ENCODE results near the gene CA5A.
A peak's percentile ranks its signal among the peaks of the same experiment; 100 is the strongest.

Gene CA5A

DNA sequence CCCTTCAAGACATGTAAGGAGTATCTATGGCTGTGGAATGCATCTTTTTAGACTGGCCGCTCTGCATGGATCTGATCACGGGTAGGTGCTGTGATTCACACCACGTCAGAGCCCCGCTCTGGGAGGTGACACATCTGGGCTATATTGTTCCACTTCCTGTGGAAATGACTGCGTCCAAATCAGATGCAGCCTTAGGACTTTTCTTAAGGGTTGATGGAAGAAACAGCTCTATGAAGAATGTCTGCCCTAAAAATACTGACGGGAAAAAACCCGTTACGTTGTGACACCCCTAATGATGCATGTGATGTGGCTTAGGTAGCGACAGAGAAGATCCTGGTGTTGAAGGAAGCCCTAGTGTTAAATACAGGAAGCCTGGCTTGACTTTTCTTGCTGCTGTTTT lies 27.1 kb upstream of the CA5A start:
- DNase-seq (ENCODE audit: low read depth, low spot score), result peak; percentile 49

DNA sequence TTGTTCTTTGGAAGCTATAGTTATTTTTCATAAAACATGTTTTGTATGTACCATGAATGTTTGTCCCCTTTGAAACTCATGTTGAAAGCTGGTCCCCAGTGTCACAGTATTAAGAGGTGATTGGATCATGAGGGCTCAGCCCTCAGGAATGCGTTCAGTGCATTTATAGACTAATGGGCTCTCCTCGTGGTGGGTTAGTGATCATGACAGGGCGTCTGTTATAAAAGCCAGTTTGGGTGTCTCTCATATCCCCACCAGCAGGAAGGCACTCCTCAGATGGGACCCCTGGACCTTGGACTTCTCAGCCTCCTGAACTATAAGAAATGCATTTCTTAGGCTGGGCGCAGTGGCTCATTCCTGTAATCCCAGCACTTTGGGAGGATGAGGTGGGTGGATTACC lies 25.3 kb upstream of the CA5A start:
- no peak for DNase-seq (ENCODE audit: low read depth, low spot score)

DNA sequence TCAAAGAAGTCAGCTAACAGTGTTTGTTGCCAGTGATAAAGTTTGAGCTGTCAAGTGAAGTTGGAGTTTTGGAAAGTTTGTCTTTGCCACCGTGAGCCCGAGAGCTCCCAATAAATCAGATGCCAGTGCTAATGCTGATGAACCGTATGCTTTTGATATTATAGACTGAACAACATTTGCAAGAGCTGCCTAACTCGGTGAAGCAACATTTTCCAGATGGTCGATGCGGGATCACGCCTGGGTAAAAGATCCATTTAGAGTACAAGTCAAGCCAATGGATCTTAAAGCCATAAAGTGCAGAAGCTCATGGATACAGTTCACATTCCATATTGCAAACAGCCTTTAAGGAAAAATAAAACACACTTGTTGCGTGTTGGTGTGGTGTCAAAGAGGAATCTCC lies 24.5 kb upstream of the CA5A start:
- no peak for DNase-seq (ENCODE audit: low read depth, low spot score)

DNA sequence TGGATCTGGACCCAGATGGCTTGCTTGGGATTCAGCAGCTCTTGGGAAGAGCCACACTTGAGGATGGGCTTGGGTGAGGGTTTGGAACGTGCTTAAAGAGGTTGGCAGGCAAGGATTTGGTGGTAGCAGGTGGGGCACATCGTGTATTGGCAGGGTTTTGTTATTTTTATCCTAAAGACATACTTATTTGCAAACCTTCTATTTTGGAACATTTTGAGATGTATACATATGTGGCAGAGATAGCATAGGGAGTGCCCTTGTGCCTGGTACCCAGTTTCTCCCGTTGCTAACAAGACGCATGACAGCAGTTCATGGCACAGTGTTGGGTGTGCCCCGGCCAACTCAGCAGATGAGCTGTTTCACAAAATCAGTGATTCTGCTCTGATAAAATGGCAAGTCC lies 24.0 kb upstream of the CA5A start:
- DNase-seq (ENCODE audit: low read depth, low spot score), result no peak

DNA sequence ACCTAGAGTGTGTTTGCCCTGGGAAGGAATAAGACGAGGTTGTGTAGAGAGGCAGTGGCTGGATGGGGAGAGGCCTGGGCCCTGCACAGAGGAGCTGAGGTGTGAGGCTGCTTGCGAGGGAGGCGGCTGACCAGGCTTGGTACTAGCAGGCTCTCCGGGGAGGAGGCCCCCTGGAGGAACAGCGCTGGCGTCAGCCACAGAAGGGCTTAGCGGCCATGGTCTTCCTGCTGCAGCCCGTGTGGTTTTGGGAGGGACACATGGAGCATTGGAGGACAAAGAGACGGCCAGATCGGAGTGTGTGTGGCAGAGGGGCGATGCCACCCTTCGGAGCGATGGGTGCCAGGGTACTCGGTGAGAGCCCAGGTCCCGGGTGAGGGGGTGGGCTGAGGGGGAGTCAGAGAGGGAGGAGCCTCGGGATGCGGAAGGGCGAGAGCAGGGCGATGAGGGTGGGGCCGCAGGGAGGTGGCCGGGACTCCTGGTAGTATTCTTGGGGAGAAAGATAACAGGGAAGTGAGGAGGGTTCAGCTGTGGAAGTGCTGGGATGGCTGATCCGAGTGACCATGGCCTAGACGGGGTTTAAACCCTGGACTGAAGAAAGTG lies 23.2 kb upstream of the CA5A start:
- DNase-seq (ENCODE audit: low read depth, low spot score), result no peak

DNA sequence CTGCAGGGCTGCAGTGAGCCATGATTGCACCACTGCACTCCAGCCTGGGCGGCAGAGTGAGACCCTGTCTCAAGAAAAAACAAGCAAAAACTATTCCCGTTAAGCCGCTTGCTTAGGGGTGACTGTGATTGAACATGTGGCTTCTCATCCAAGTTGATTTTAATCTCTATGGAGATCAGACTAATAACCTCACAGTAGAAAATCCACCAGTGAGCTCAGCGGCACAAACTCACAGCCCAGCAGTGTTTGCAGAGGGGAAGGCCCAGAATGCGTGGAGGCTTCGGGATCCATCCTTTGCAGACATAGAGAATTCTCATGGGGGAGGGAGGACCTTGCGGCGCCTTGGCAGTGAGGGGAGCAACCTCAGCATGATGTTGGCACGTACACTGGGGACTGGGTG lies 22.3 kb upstream of the CA5A start:
- no peak for DNase-seq (ENCODE audit: low read depth, low spot score)

DNA sequence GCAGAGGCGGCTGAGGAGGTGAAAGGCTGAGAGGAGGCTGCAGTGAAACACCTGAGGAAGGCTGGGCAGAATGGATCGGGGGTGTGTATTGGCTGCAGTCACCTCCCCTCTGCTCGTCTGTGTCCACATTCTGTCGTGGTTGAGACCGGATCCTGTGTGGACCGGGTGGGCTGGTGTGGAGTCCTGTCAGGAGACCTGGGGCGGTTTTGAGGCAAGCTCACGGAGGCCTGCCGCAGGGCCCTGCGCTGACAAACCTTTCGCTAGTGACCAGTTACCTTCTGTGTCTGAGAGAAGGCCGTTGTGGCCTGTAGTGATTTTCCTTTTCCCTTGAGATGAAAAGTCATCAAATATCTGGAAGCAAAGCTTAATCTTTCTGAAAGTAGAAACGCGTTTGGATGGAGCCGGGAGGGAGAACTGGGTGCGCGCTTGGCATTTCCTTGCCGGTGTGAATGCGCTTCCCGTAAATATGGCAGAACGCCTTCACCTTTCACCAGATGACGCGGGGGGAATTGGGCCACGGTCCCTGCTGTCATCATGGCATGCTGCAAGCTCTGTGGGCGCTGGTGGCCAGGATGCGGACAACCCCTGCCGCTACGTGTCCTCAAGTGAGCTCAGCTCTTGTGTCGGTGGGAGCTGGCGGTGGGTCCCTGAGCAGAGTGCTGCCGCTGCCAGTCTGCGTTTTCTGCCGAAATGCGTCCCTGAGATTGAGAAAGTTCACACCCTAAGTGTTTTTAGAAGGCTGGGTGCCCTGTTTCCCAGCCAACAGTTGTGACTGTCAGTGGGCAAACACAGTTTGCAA lies 21.2 kb upstream of the CA5A start:
- no peak for DNase-seq (ENCODE audit: low read depth, low spot score)

DNA sequence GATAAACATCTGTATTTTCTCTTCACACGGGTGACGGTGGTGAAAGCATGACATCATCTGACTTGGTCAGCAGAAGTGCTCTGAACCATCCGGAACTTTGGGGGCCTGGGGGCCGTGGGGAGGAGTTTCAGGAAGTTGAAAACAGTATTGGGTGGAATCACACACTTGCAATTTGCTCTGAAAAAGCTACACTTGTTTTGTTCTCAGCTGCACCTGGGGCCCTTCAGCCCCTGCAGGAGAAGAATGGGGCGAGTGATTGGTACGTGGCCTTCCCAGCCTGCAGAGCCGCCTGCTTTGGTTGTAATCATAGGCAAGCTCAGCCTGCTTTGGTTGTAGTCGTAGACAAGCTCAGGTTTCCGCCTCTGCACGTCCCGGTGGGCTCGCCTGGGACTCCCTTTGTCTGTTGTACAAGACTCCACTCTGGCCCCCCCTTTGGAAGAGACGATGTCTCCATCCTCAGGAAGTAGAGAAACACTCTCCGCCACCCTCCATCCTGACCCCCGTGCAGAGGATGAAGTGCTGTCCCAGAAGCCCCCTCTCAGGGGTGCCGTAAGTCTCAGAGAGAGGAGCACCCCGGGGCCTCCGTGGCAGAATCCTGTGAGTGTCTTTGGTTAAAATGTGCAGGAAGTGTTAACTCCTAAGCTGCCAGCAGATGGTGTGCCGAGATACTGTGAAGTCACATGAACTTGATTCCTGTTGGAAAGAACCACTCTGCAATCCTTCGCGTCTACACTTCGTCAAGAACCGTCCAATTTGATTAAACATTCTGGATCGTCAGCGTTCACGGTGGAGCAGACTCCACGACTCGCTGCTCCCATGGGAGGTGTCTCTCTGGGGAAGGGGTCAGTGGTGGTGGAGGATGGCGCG lies 20.3 kb upstream of the CA5A start:
- peak; percentile 44 for DNase-seq (ENCODE audit: low read depth, low spot score)

DNA sequence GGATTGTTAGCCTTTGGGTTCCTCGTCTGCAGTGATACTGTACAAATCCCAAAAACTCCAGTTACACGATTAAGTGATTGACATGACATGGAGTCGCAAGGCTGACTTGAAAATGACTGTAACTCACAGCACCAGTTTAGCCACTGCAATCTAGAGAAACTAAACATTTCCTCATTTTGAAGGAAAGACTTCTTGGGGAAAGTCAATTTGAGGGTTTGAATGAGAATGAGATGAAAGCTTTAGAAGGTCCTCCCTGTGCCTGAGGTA lies 19.7 kb upstream of the CA5A start:
- DNase-seq (ENCODE audit: low read depth, low spot score), result no peak

DNA sequence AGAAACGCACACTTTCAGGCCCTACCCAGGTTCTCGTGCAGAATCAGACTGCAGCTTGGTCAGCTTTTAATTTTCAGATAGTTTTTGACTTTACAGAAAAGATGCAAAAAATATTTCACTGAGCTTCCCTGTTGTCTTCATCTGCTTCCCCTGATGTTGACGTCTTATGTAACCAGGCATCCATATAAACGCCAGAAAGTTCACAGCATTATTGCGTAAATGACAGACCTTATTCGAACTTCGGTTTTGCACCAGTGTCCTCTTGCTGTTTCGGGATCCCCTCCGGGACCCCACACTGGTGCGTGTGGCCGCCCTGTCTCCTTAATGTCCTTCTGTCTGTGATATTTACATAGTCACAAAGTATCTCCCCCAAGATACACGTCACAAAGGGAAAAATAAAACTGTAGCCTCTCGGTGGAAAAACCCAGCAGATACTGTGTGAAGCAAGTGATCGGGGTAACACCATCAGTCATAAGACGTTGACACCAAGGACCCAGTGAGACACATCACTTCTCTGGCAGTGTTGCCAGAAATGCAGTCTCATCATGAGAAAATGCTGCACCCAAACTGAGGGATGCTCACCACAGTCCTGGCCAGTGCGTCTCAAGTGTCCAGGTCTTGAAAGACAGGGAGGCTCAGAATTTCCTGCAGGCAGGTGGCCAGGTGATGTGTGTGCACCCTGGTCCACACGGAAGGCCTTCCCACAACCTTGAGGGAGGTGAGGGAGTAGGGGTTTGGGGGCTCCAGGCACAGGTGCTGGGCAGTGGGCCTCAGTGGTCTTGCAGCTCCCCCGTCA lies 19.2 kb upstream of the CA5A start:
- DNase-seq (ENCODE audit: low read depth, low spot score), result no peak

DNA sequence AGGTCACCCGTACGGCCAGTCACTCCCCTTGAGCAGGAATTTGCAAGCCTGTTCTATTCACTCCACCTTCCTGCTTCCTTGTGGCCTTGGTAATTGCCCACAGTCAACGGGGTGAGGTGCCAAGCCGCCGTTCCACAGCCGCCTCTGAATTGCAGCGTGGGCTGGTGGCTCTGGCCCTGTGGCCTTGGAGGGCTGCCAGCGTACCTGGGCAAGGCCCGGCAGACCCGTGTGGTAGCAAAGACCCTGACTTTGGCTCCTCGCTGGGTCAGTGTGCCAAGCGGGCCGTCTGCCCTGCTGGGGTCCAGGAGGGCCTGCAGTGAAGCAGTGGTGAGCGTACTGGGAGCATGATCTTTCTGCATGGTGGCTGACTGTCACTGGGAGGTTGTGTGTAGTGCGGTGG lies 18.5 kb upstream of the CA5A start:
- DNase-seq (ENCODE audit: low read depth, low spot score), result no peak

DNA sequence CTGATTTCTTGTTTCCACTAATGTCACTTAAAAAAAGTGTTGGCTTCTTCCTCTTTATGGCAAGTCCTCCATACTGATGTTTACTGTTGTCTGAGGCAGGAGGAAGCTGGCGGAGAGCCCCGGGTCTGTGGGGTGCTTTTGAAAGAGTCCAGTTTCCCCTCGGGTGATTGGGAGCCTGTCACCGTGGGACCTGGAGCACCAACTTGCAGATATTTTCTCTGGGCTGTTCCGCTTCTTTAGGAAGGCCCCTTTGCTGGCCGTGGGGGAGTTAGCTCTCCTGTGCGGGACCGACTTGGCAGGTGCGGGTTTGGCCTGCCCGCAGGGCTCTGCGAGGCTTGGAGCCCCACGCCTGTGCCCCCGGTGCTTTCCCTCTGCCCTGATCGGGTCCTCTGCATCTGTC lies 18.0 kb upstream of the CA5A start:
- DNase-seq (ENCODE audit: low read depth, low spot score), result no peak

DNA sequence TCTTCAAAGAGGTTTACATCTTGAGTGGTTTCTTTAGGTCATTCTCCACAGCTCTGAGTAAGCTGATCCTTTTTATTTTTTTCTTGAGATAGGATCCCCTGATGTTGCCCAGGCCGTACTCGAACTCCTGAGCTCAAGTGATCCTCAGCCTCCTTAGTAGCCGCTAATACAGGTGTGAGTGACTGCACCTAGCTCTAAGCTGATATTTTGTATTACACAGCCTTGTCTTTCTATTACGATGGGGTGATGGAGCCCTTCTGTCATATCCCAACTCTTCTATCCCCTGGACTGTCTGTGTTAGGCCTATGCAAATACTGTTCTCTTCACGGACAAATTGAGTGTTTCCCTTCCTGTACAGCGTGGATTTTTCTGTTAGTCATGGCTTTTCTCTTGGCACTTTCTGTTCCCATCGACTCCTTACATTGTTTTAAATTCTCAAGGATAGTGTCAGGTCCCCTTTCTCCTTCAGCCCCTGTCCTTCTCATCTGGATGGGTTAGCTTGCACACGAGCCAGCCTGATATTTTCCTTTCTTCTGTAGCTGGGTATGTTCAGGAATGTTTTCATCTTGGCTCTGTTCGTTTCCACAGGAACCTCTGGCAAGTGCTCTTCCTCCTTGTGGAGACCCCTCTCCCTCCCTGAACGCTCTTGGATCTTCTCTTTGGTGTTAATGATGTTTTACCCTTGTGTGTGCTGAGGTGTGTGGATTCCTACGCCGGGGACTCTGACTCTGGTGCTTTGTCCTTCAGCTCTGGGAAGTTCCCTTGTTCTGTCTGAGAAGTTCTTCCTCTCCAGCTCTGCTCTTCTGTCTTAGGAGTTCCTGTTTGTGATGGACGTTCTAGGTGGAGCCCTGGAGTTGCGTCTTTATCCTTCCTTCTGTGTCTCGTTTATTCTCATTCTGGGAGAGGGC lies 17.2 kb upstream of the CA5A start:
- no peak for DNase-seq (ENCODE audit: low read depth, low spot score)

DNA sequence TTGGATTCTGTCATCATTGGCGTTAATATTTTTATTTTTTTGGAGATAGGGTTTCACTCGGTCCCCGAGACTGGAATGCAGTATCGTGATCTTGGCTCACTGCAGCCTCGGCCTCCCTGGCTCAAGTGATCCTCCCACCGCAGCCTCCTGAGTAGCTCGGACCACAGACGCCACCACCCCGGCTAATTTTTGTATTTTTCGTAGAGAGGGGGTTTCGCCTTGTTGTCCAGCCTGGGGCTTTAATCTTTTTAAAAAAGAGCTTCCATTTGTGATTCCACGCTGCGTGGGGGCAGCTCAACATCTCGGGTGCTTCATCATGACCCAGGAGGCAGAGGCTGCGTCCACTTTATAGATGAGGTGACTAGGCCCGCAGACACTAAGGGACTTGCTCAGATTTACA lies 16.4 kb upstream of the CA5A start:
- DNase-seq (ENCODE audit: low read depth, low spot score), result no peak

DNA sequence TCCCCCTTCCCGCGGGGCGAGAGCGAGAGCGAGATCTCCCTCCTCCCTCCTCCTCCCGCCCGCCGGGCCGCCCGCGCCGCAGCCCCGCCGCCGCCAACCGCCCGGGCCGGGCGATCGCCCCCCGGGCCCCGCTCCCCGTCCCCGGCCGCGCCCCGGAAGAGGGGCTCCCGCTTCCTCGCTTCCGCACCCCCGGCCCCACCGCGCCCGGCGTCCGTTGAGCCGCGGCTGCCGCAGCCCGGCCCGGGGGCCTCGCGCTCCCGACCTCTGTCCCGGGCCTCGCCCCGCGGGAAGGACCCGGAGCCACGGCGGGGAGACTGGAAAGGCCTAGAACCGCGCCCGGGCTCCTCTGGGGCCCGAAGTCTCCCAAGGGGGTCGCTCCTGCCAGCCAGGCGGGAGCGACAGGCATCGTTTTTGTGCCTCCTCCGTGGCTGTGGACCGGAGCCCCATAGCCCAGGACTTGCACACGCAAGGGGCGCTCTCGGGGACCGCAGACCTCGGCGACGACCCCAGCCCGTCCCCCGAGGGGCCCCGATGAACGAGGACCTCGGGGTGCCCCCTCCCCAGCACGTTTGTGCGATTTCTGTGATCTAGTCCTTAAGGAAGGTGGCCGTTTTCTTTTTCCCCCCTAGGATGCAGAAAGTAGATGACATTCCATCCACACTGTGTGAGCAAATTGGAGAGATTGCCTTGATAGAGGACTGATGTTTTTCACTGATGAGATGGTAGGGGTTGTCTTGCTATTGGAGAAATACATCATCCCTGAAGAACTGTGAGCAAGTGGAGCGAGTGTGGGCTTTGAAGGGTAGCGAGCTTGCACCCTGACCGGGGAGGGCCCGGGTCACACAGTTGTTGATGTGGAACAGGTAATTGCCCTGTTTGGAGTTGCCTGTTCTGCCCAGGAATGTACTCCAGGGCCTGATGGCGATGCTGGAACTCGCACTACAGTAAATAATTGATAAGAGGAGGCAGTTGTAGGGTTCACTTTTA lies 15.5 kb upstream of the CA5A start:
- DNase-seq (ENCODE audit: low read depth, low spot score), result no peak

DNA sequence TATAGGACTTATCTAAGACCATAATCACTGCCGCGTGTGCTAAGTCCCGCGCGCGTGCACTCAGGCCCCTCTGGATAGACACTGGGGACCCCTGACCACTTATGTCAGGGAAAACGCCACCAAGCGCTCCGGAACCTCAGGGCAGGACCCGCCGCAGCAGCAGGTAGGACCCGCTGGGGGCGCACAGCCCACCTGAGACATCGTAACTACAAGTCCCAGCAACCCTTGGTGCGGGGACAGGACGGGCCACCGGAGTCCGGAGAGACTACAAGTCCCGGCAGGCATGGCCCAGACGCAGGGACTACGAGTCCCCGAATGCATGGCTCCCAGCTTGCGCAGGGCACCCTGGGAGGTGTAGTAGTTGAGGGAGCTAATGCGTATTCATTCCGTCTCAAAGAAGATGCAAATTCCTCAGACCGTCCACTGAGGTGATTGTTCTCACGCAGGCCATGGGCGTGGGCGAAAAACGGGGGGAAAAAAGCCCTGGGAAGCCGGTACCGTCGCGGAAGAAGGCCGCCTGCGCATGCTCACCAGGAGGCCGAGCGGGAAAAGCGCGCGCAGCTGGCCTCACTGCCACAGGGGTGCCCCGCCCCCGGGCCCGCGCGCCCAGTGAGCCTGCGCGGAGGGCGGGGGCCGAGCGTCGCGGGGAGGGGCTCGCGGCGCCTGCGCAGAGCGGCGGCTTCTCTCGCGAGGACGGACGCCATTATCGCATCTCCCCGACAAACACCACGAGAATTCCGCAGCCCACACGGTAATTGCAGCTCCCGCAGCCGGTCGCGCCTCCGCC lies 14.6 kb upstream of the CA5A start, which contains the start of gene BANP:
Gene BANP, plus strand, starts transcription at position 670 of the 787 bp plus-strand sequence. CDS start 23,682 bp downstream, outside the sequence.
- DNase-seq (ENCODE audit: low read depth, low spot score), result peak; percentile 95

DNA sequence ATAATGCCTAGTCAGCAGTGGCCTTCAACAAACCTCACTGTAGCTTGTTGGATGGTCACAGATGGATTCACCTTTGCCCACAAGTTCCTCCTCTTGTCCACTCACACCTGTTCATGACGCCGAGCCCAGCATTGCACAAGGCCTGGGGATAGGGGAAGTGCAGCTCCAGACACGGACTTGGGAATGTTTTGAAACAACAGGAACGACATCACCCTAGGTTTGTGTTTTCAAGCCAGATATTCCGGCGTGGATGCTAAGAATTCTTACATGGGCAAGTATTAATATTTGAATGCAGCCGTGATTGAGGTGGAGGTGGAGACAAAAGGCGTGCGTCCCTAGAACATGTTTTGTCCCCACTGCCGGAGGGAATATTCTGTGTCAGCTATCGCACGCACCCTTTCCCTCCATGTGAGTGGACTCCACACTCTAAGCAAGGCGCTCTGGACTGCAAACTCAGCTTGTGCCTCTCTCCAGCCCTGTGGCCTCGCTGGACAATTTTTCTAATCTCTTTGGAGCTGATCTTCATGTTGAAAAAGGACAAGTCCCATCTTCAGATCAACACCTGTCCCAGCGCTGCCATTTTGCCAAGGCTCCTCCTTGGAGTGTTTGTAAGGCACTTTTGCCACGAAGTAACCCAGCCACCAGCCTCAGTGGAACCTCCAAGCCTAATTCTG lies 12.9 kb upstream of the CA5A start:
- no peak for DNase-seq (ENCODE audit: low read depth, low spot score)

DNA sequence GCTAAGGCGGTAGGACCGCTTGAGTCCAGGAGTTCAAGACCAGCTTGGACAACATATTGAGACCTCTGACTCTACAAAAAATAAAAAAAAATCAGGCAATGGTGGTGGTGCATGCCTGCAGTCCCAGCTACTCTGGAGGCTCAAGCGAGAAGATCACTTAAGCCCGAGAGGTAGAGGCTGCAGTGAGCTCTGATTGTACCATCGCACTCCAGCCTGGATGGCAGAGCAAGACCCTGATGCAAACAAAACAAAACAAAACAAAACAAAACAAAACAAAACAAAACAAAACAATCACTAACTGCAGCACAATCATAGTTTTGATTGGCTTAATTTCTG lies 12.4 kb upstream of the CA5A start:
- no peak for DNase-seq (ENCODE audit: low read depth, low spot score)
